Measurements from ENCODE around the gene CD68.
"Not testable (repeated sequence)": the region's sequence is repeated elsewhere in the genome, so short reads cannot be mapped to it uniquely, and the experiment has no call there.

CD68 gene

GRCh38 chr17:7613769-7614424 is 34.5 kb downstream of the CD68 start:
- no peak for DNase-seq

- DNase-seq, result peak; percentile 96
These were observed 35.2 kb downstream of the CD68 start, which contains the start of gene FXR2 for GRCh38 chr17:7614425-7615264. FXR2 (minus strand) TSS chr17:7614897; CDS start chr17:7614532, 365 bp downstream.

- no peak for DNase-seq
These were observed 35.9 kb downstream of the CD68 start for GRCh38 chr17:7615265-7615747.

- no peak for DNase-seq
These were observed 39.2 kb downstream of the CD68 start for GRCh38 chr17:7618608-7619007.

- DNase-seq, result no peak
These were observed 41.4 kb downstream of the CD68 start for GRCh38 chr17:7620835-7621234.

GRCh38 chr17:7623661-7624060 is 44.2 kb downstream of the CD68 start:
- no peak for DNase-seq

GRCh38 chr17:7625749-7626148 is 46.3 kb downstream of the CD68 start:
- not testable (repeated sequence) for DNase-seq

GRCh38 chr17:7626307-7626706 is 46.9 kb downstream of the CD68 start:
- no peak for DNase-seq

GRCh38 chr17:7626956-7627249 is 47.5 kb downstream of the CD68 start:
- no peak for DNase-seq

GRCh38 chr17:7627250-7628121 is 48.0 kb downstream of the CD68 start, which contains the start of gene SAT2:
SAT2 (minus strand) TSS chr17:7627821; CDS start chr17:7627635, 186 bp downstream.
- DNase-seq, result peak; percentile 90

- no peak for DNase-seq
These were observed 50.6 kb downstream of the CD68 start, which contains the start of gene SHBG for GRCh38 chr17:7629939-7630571. SHBG (plus strand) TSS chr17:7630135; CDS start chr17:7630173, 38 bp downstream.

All from 8988T (cell line).